ENCODE results near the gene RIBC1. TPM values are rescaled to one million over a fixed set of nuclear protein-coding genes. Genes with fewer than 3 reads are reported as not detected.
"Not testable (repeated sequence)": the region's sequence is repeated elsewhere in the genome, so short reads cannot be mapped to it uniquely, and the experiment has no call there.

RIBC1 gene
- under 1 TPM; 0.47 to 0.85 TPM for total RNA-seq
- long read RNA-seq: 0 reads

GRCh38 chrX:53422861-53423306, at the start of gene RIBC1:
RIBC1 (plus strand) TSS chrX:53422873; CDS start chrX:53426277, 3,404 bp downstream.
- peak; percentile 4 for ATAC-seq
- DNase-seq: no peak
- intact Hi-C loops (cut with DNase I, micrococcal nuclease): no loop called here

GRCh38 chrX:53373307-53373706, 49.4 kb upstream of the RIBC1 start:
- no peak for ATAC-seq
- intact Hi-C loops (cut with DNase I, micrococcal nuclease): no loop called here
- DNase-seq: no peak

- DNase-seq: no peak
- intact Hi-C loops (cut with DNase I, micrococcal nuclease): no loop called here
- no peak for ATAC-seq
Measured at GRCh38 chrX:53374222-53374820, 48.4 kb upstream of the RIBC1 start.

GRCh38 chrX:53374923-53375322, 47.8 kb upstream of the RIBC1 start:
- DNase-seq (no peak), ATAC-seq (no peak)
- intact Hi-C loops (cut with DNase I, micrococcal nuclease): no loop called here

- ATAC-seq (no peak), DNase-seq (no peak)
- intact Hi-C loops (cut with DNase I, micrococcal nuclease): no loop called here
Measured at GRCh38 chrX:53376888-53377287, 45.8 kb upstream of the RIBC1 start.

GRCh38 chrX:53377464-53377863, 45.2 kb upstream of the RIBC1 start:
- DNase-seq (no peak), ATAC-seq (no peak)
- intact Hi-C loops (cut with DNase I, micrococcal nuclease): no loop called here

- DNase-seq: no peak
- intact Hi-C loops (cut with DNase I, micrococcal nuclease): no loop called here
- ATAC-seq: no peak
Measured at GRCh38 chrX:53379008-53379710, 43.5 kb upstream of the RIBC1 start.

GRCh38 chrX:53379747-53380146, 42.9 kb upstream of the RIBC1 start:
- ATAC-seq: no peak

GRCh38 chrX:53383376-53384076, 39.1 kb upstream of the RIBC1 start:
- DNase-seq (no peak), ATAC-seq (no peak)
- intact Hi-C loops (cut with DNase I, micrococcal nuclease): no loop called here

More at GRCh38 chrX:53379747-53380146, 42.9 kb upstream of the RIBC1 start:
- no peak for DNase-seq
- intact Hi-C loops (cut with DNase I, micrococcal nuclease): no loop called here

GRCh38 chrX:53395605-53396298, 26.9 kb upstream of the RIBC1 start:
- intact Hi-C loops (cut with DNase I, micrococcal nuclease): no loop called here
- DNase-seq (no peak), ATAC-seq (no peak)

GRCh38 chrX:53398216-53398615, 24.5 kb upstream of the RIBC1 start:
- intact Hi-C loops (cut with DNase I, micrococcal nuclease): no loop called here
- DNase-seq: no peak
- ATAC-seq: no peak

- ATAC-seq (no peak), DNase-seq (no peak)
- intact Hi-C loops (cut with DNase I, micrococcal nuclease): no loop called here
Measured at GRCh38 chrX:53403535-53403934, 19.1 kb upstream of the RIBC1 start.

- intact Hi-C loops (cut with DNase I, micrococcal nuclease): no loop called here
- DNase-seq (no peak), ATAC-seq (no peak)
Measured at GRCh38 chrX:53412446-53412845, 10.2 kb upstream of the RIBC1 start.

GRCh38 chrX:53420351-53420750, 2.3 kb upstream of the RIBC1 start:
- ATAC-seq; intact Hi-C loops (cut with DNase I, micrococcal nuclease); DNase-seq: not testable (repeated sequence)

GRCh38 chrX:53421125-53421524, 1.5 kb upstream of the RIBC1 start:
- no peak for DNase-seq
- intact Hi-C loops (cut with DNase I, micrococcal nuclease): no loop called here
- no peak for ATAC-seq

- DNase-seq (no peak), ATAC-seq (peak; percentile 44)
- intact Hi-C loops (cut with DNase I, micrococcal nuclease): no loop called here
Measured at GRCh38 chrX:53421772-53422085, 944 bp upstream of the RIBC1 start.

GRCh38 chrX:53422086-53422860, 400 bp upstream of the RIBC1 start, which contains the start of gene SMC1A:
SMC1A (minus strand) TSS chrX:53422654; CDS start chrX:53422600, 54 bp downstream.
- DNase-seq: peak; percentile 99
- intact Hi-C loops (cut with DNase I, micrococcal nuclease): no loop called here
- peak; percentile 93 for ATAC-seq

GRCh38 chrX:53429755-53430154, 7.1 kb downstream of the RIBC1 start:
- ATAC-seq: no peak
- intact Hi-C loops (cut with DNase I, micrococcal nuclease): loop anchor here in 1 of 2 donors (10.0 kb wide), 1 partner anchor 115 kb away; no protein-coding TSS in a partner anchor

GRCh38 chrX:53430231-53430630, 7.6 kb downstream of the RIBC1 start:
- intact Hi-C loops (cut with DNase I, micrococcal nuclease): loop anchor here in 1 of 2 donors (10.0 kb wide), 1 partner anchor 115 kb away; no protein-coding TSS in a partner anchor
- DNase-seq (no peak), ATAC-seq (no peak)

More at GRCh38 chrX:53429755-53430154, 7.1 kb downstream of the RIBC1 start:
- no peak for DNase-seq
